Retinal pigment epithelial cell (primary cell): ENCODE results near the gene KCNK4.

Source experiments
- DNase-seq: peaks from one replicate; pipeline ENCODE4 v3.0.0-alpha.2; 2010; ENCODE audit warnings: low read depth
- H3K4me3 ChIP-seq: 2 replicates; pipeline ENCODE4 v1.5.1; 2011; ENCODE audit warnings: mild to moderate bottlenecking, low read length, control low read depth, moderate library complexity
- CTCF ChIP-seq: conservative IDR thresholded peaks from 2 replicates; pipeline ENCODE4 v1.5.1; 2011; ENCODE audit warnings: low read depth, low read length, control low read depth, inconsistent platforms

Gene KCNK4

DNA sequence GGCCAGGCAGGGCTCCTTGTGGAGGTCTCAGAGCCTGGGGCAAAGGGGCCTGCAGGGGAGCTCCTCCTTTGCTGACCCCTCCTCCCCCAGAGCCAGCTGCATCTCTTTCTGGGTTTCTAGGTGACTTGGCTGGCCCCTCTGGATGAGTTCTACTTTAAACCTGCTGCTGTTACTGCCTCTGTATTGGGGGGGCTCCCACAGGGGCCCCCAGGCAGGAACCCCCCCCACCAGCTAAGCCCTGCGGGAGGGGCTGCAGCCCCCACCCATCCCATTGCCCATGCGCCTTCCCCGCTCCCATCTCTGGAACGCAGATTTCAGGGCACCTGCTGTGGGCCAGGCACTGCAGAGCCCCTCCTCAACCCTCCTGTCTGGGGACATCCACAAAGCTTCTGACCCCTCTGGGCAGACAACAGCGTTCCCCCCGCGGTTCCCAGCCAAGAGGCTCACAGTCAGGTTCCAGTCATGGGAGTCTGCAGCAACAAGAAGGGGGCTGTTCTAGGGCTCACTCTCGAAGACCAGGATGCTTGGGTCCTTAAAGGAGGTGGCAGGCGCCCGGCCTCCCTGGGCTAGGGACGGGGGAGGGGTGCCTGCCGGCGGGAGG lies 40.6 kb upstream of the KCNK4 start:
- peak overlapping the region; percentile 57 for H3K4me3 ChIP-seq
- TF ChIP-seq CTCF = no peak
- no peak for DNase-seq

DNA sequence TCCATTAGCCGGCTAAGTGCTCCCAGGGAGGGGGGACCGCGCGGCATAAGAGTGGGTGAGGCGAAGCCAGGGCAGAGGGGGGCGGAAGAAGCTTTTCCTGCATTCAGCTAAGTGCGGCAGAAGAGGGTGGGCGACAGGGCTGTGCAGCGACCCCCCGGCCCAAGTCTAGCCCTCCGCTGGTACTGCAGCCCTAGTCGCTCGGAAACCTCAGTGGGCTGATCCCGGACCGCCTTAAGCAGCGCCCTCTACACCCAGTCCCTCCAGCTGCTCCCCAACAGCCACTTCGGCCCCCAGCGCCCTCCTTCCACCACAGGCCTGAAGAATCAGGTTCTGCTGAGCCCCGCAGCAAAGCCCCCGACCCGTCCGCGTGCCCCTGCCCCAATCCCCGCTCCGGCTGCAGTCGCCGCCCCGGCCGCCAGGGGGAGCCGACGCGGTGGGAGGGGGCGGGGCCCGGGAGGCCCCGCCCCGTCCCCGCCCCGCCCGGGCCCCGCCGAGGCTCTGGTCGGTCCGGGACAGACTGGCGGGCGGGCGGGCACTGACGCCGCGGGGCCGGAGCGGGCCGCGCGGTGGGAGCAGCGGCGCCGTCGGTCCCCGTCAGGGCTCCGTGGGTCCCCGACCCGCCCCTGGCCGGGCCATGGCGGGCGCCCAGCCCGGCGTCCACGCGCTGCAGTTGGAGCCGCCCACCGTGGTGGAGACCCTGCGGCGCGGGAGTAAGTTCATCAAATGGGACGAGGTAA lies 39.9 kb upstream of the KCNK4 start, which contains the start of gene PLCB3:
PLCB3 (plus strand) TSS at position 515 of the 737 bp plus-strand sequence; CDS start at position 635, 120 bp downstream.
- no peak for DNase-seq
- H3K4me3 ChIP-seq = peak within 1 kb of the TSS; percentile 74
- TF ChIP-seq CTCF = peak; percentile 52

- peak overlapping the region; percentile 74 for H3K4me3 ChIP-seq
- no peak for DNase-seq
- TF ChIP-seq CTCF = no peak
Observed at GRCh38 chr11:64251753-64252002, 39.4 kb upstream of the KCNK4 start.

- TF ChIP-seq CTCF = peak; percentile 64
- peak overlapping the region; percentile 74 for H3K4me3 ChIP-seq
- DNase-seq = no peak
Observed at GRCh38 chr11:64252003-64252872, 38.9 kb upstream of the KCNK4 start.

DNA sequence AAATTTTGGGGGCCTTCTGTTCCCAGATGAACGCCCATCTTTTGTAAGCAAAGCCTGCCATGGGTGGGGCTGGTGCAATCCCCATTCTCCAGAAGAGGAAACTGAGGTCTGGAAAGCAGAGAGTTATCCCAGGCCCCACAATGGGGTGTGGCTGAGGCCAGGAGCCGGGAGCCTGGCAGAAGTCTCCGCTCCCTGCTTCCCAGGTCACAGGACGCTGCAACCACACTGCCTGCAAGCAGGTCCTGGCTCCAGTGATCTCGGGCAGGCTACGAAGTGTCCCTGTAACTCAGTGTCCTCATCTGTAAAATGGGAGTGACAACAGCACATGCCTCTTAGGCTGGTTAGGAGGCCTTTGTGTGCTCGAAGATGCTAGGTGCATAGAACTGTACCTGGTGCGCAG lies 38.1 kb upstream of the KCNK4 start:
- no peak for TF ChIP-seq CTCF
- DNase-seq = no peak
- no peak overlapping the region for H3K4me3 ChIP-seq

DNA sequence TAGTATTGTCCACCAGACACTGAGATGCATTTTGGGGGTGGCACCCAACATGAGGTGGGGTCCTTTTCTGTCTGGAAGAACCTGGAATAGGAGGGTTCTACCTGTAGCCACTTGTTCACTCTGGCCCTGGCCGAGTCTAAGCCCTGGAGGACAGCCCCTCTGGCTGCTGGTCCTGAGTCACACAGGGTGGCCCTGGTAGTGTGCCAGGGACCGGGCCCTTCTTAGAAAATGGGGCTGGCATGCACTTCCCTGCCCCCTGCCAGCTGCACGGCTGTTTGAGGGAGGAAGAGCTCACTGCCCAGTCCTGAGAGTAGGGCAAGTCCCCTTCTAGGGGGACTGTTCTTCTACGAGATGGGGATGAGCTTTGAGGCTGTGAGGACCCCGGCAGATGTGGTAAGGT lies 37.6 kb upstream of the KCNK4 start:
- TF ChIP-seq CTCF = no peak
- H3K4me3 ChIP-seq = no peak overlapping the region
- DNase-seq = no peak
